Ovary (tissue), 3 donors: ENCODE data around the gene MMP24OS.

ENCODE experiments used
- CTCF ChIP-seq, 3 donors: fragments of 450-650 bp in 2 of 3; fragments of 200-600 bp in 1 of 3; IDR thresholded peaks; one replicate each; pipeline versions ENCODE4 v1.5.1 to v1.8.0; 2016 to 2022; ENCODE audit warnings: antibody characterized with exemption in 3 of 3, mild to moderate bottlenecking in 1 of 3
- POLR2A ChIP-seq: fragments of 450-650 bp; IDR thresholded peaks from one replicate; pipeline ENCODE4 v1.6.1; 2017; ENCODE audit warnings: antibody characterized with exemption, mild to moderate bottlenecking, moderate library complexity
- donor health status: DM: no; HTN: no; CAD: no.

- TF ChIP-seq CTCF (IDR thresholded peaks at IDR 0.05) (no peak), POLR2A (no peak)
Measured at GRCh38 chr20:35248641-35249475, 29.1 kb downstream of the MMP24OS start.
